HG02840 (cell line): ENCODE results near the gene AXIN1.
"Not testable (repeated sequence)": the region's sequence is repeated elsewhere in the genome, so short reads cannot be mapped to it uniquely, and the experiment has no call there.

Experiments used
- ATAC-seq: cut with Tn5 transposase; IDR thresholded peaks from one replicate; pipeline ENCODE4 v1.9.1; 2021; ENCODE audit warnings: mild to moderate bottlenecking, moderate library complexity, moderate number of reproducible peaks; ENCODE audit not compliant: unreplicated experiment, low FRiP score

AXIN1 gene

GRCh38 chr16:334861-335632 is 17.5 kb downstream of the AXIN1 start:
- ATAC-seq = not testable (repeated sequence)

- ATAC-seq = not testable (repeated sequence)
Observed at GRCh38 chr16:334164-334832, 18.2 kb downstream of the AXIN1 start.

- no peak for ATAC-seq
Observed at GRCh38 chr16:333406-334094, 19.0 kb downstream of the AXIN1 start.

- ATAC-seq = not testable (repeated sequence)
Observed at GRCh38 chr16:331181-331814, 21.2 kb downstream of the AXIN1 start.

GRCh38 chr16:330741-331140 is 21.8 kb downstream of the AXIN1 start:
- no peak for ATAC-seq

DNA sequence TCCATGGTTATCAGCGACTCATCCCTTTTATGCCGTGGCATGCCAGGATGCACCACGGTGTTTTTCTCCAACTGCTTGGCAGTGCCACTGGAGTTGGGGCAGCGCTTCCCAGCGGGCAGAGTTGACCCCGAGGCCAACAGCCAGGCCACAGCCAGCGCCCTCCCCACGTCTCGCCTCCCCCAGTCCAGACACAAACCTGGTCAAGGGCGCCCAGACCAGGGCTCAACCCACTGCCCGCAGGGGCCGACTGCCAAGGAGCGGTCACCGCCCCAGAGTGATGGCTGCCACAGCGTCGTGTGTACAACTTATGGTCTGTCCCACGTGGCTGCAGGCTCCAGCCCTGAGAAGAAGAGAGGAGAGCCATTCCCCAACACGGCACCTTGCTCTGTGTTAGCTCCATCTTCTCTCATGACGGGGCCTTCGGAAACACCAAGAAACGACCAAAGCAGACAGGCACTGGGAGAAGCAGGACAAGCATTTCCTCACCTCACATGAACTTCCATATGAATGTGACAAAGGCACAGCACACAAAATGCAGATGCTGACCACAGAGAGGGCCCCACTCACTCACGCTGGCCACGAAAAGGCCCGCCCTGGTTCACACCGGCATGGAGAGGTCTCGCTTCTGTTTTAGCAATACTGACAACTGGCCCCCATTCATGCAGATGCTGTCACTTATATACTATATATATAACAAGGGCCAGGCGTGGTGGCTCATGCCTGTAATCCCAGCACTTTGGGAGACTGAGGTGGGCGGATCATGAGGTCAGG is 27.0 kb downstream of the AXIN1 start:
- no peak for ATAC-seq

GRCh38 chr16:324451-325334 is 27.8 kb downstream of the AXIN1 start:
- ATAC-seq = no peak

DNA sequence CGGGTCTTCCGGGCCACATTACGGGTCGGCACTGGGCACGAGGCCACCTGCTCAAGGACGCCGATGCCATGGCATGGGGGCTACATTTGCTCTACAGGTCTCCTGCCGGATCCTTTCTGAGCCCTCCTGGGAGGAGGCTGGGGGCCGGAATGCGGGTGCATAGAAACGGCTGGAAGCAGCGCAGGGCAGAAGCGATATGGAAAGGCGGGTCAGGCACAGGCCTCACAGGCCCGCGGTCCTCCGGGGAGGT is 28.4 kb downstream of the AXIN1 start:
- no peak for ATAC-seq

DNA sequence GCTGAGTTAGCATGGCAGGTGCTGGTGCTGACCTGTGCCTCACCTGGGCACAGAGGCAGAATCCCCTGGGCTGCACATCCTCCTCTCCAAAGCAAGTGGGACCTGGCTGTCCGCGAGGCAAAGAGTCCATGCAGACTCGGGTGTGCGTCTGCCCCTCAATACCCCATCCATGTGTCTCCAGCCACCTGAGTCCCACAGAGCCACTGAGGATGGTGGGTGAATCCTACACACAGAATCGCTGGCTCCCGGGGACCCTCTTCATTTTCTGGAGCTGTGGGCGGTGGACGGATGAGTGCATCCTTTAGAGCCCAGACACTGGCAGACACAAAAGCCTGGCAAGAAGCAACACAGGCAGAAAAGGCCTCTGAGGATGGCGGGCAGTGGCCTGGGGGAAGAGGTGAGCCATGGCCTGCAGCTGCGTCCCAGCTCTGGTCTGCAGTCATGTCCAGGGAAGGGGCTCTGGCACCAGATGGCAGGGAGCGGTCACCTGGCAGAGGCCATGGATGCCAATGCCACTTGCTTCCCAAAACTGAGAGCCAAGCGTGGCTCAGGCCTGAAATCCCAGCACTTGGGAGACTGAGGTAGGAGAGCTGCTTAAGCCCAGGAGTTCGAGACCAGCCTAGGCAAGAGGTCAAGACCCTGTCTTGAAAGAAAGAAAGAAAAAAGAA is 29.9 kb downstream of the AXIN1 start:
- no peak for ATAC-seq

DNA sequence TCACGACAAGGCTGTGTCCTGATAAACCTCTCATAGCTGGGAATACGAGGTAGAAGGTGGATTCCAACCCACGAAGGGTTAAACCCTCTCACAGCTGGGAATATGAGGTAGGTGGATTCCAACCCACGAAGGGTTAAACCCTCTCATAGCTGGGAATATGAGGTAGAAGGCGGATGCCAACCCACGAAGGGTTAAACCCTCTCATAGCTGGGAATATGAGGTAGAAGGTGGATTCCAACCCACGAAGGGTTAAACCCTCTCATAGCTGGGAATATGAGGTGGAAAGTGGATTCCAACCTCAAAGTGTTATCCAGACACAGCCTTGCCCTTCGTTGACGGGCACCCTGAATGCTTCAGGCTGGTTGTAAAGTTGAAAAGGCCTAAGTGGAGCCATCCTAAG is 31.0 kb downstream of the AXIN1 start:
- ATAC-seq = no peak

DNA sequence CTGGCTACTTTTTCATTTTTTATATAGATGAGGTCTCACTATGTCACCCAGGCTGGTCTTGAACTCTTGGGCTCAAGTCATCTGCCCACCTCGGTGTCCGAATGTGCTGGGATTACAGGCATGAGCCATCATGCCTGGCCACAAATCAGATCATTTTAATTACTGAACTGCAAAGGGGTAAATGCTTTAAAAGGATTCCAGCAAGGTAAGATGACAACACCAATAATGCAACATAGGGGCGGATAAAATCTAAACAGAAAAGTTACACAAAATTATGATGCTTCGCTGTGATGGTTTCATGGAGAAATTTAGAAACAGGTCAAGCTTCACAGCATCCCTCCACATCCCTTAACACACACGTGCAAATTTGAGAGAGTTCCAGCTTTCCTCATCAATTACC is 32.3 kb downstream of the AXIN1 start:
- ATAC-seq = no peak

DNA sequence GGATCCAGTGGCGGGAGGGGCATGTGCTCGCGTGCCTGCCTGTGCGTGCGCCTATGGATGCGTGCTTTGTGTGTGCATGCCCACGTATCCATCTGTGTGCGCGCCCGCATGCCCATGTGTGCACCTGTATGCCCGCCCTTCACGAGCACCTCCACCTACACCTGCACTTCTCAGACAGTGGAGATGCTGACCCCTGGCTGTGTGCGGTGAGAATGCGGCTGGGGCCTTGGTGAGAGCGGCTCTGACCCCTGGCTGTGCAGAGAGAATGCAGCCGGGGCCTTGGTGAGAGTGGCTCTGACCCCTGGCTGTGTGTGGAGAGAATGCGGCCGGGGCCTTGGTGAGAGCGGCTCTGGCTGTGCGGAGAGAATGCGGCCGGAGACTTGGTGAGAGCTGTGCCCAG is 33.9 kb downstream of the AXIN1 start:
- no peak for ATAC-seq

DNA sequence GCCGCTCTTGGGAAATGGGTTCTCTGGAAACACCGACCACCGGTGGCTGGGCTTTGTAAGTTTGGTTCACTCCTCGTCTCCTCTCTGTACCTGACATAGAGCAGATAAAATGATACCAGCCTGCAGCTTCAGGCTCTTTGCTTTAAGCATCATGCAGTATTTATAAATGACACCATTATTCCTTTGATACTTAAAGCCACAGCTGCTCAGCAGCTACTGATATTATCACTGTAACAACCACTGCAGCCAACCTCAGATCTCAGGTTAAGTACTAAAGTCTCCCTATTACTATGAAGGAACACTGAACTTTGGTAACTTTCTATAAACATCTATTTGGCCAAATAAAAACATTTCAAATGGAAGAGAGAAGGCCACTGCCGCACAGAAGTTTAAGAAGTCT is 34.9 kb downstream of the AXIN1 start:
- no peak for ATAC-seq

DNA sequence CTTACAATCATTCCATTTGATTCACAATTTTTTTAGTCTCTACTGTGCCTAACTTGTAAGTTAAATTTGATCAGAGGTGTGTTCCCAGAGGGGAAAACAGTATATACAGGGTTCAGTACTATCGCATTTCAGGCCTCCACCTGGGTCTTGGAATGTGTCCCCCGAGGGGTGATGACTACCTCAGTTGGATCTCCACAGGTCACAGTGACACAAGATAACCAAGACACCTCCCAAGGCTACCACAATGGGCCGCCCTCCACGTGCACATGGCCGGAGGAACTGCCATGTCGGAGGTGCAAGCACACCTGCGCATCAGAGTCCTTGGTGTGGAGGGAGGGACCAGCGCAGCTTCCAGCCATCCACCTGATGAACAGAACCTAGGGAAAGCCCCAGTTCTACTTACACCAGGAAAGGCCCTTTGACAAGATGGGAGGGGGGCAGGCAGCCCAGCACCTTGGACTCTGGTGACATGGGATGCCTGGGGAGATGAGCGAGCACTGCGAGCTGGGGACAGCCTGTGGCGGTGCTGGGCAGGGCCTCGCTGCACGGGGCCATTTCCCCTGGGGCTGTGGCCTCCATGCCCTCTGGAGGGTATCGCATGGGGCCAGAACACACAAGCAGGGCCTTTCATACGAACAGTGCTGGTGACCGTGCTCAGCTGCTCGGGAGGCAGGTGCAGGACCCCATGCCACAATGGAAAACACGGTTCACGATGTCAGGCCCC is 35.6 kb downstream of the AXIN1 start:
- no peak for ATAC-seq

DNA sequence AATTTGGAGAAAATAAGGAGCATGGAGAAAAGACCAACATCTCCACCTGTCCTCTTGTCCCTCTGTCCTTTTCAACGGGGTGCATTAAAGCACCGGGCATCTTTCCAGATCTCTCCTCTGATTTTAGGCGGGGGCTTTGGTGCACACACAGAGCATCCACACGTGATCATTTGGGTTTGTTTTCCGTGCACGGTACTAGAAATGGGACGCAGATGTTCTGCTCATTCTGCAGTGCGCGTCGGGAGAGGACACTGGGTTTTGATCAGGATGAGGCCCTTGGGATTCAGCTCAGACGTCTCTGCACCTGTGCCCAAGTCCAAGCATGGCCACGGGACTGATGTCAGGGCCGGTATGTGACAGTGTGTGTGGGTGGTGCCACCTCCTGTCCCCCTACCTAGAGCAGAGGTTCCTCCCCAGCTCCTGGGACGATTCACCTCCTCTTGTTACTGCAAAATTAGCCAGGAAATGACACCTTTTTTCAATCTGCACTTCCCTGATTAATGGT is 37.7 kb downstream of the AXIN1 start:
- no peak for ATAC-seq

DNA sequence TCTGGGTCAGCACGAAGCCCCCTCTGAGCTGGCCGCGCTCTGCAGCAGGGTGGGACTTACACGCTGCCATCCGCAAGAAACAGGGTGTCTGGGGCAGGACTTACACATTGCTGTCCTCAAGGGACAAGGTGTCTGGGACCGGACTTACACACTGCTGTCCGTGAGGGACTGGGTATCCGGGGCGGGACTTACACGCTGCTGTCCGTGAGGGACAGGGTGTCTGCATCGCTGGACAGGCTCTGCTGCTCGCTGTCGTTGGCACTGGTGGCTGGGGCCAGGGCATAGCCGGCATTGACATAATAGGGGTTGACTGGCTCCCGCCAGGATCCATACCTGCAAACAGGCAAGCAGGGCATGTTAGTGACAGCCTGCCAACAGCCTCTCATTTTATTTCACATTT is 38.2 kb downstream of the AXIN1 start:
- ATAC-seq = no peak

DNA sequence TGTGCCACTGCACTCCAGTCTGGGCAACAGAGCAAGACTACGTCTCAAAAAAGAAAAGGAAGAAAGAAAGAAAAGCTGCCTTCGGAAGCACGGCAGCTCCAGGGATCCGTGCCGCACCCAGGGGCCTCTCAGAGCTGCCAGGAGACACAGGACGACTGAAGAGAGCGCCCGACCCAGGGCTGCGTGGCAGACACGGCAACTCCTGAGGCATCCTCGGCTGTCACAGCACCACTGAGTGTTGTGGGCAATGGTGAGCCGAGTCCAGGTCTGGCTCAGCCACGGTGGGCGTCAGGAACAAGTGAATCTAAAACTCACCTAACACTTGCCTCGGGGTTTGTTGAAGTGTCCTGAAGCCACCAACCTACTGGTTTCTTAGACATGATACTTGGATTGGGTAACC is 40.8 kb downstream of the AXIN1 start:
- ATAC-seq = no peak

DNA sequence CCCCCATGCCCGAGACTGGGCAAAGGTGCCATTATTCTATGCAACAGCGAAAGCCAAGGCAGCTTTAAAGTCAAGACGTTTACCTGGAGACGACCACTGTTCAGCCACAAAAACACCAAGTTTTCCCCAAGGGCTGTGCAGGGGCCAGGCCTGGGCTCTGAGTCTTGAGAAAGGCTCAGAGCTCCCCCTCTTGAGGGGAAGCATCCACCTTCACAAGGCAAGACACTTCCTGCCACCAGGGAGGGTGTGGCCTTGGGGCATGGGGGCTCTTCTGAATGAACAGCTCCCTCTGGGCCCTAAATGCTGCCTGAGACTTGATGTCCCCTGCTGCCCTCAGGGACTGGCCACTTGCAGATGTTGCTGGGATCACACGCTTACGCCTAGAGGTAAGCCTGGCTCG is 43.0 kb downstream of the AXIN1 start:
- no peak for ATAC-seq
